GM06990 (cell line): Measurements from ENCODE around the gene KLF13.

ENCODE experiments used
- DNase-seq: peaks from one replicate; pipeline ENCODE4 v3.0.0-alpha.2; 2011; ENCODE audit not compliant: insufficient read length; ENCODE audit errors: extremely low read depth
- H3K27me3 ChIP-seq: replicated peaks from 2 replicates; pipeline ENCODE4 v1.6.0; 2011; ENCODE audit warnings: low read length; ENCODE audit not compliant: control insufficient read depth, insufficient read depth
- H3K36me3 ChIP-seq: 2 replicates; pipeline ENCODE4 v1.5.1; 2011; ENCODE audit warnings: low read length; ENCODE audit not compliant: control insufficient read depth, insufficient read depth
- H3K4me3 ChIP-seq: replicated peaks from 2 replicates; pipeline ENCODE4 v1.5.1; 2011; ENCODE audit warnings: low read depth, mild to moderate bottlenecking, control low read depth, low read length
- TF ChIP-seq, protein P1 (sequence below): IDR thresholded peaks from 2 replicates; pipeline ENCODE4 v1.5.1; 2011; ENCODE audit warnings: low read length, control low read depth, mild to moderate bottlenecking, inconsistent platforms; ENCODE audit not compliant: insufficient read depth, poor library complexity, severe bottlenecking

Gene KLF13

DNA sequence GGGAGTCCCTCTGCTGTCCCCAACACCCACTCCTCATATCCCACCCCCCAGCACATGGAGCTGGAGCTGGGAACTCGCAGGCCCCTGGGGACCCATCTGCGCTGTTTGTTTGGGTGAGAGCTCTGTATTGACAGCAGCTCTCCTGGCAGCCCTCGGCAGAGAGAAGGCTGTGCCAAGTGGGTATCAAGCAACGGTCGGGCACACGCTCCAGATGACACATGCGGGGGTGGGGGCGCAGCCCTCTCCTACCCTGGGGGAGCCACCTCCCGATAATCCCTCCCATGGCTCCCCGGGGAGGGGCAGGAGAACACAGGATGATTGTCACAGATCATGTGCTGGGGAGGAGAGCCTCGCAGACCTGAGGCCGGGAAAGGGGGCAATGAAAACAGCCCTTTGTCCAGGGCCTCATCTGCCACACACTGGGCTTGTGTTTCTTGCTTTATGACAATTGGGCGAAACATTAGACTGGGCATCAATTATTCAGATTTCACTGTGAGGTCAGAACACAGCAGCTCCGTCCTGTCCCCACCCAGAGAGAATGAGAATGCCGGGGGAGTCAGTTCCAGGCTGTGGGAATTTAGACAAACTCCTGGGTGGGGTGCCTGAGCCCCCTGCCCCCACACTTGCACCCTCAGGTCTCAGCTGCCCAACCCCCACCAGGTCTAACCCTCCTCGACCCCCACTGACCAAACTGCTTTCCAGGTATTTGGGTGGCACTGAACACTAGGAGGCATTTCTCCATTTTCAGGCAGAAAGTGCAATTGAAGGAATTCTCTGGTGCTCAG, 46.4 kb upstream of the KLF13 start:
- H3K4me3 ChIP-seq: no peak overlapping the region

DNA sequence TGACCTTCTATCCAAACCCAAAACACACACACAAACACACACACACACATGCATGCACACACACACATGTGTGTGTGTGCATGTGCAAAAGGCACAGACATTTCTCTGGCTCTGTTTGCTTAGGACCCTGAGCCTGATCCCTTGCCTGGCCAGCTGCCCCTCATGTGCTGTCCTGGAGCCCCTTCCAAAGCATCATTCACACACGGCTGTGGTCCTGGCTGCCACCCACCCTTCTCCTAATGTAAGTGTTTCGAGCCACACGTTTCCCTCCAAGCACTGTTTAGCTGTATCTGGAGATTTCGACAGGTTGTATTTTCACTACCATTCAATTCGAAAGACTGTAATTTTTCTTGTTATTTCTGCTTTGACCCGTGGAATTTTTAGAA, 45.8 kb upstream of the KLF13 start:
- no peaks in the 10 kb centered on the region for H3K36me3 ChIP-seq
- no peaks in the 10 kb centered on the region for H3K27me3 ChIP-seq
- no peak for DNase-seq
- TF ChIP-seq, protein P1, sequence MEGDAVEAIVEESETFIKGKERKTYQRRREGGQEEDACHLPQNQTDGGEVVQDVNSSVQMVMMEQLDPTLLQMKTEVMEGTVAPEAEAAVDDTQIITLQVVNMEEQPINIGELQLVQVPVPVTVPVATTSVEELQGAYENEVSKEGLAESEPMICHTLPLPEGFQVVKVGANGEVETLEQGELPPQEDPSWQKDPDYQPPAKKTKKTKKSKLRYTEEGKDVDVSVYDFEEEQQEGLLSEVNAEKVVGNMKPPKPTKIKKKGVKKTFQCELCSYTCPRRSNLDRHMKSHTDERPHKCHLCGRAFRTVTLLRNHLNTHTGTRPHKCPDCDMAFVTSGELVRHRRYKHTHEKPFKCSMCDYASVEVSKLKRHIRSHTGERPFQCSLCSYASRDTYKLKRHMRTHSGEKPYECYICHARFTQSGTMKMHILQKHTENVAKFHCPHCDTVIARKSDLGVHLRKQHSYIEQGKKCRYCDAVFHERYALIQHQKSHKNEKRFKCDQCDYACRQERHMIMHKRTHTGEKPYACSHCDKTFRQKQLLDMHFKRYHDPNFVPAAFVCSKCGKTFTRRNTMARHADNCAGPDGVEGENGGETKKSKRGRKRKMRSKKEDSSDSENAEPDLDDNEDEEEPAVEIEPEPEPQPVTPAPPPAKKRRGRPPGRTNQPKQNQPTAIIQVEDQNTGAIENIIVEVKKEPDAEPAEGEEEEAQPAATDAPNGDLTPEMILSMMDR: no peak
- H3K4me3 ChIP-seq: no peak overlapping the region

More for the DNA sequence above, 46.4 kb upstream of the KLF13 start:
- DNase-seq: no peak
- TF ChIP-seq, protein P1: no peak
- Histone ChIP-seq H3K36me3 (no peaks in the 10 kb centered on the region), H3K27me3 (no peaks in the 10 kb centered on the region)

DNA sequence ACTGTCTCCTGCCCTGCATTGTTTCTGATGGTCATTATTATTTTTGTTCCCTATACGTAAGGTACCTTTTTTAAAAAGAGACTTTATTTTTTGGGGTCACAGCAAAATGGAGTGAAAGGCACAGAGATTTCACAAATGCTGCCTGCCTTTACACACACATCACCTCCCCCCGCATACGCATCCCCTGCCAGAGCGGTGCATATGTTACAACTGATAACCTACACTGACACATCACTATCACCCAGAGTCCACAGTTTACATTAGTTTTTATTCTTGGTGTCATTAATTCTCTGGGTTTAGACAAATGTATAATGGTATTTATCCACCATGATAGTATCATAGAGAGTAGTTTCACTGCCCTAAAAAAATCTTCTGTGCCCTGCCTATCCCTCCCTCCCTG, 43.6 kb upstream of the KLF13 start:
- no peak for DNase-seq
- Histone ChIP-seq H3K4me3 (no peak overlapping the region), H3K27me3 (no peaks in the 10 kb centered on the region), H3K36me3 (no peaks in the 10 kb centered on the region)
- TF ChIP-seq, protein P1: no peak

DNA sequence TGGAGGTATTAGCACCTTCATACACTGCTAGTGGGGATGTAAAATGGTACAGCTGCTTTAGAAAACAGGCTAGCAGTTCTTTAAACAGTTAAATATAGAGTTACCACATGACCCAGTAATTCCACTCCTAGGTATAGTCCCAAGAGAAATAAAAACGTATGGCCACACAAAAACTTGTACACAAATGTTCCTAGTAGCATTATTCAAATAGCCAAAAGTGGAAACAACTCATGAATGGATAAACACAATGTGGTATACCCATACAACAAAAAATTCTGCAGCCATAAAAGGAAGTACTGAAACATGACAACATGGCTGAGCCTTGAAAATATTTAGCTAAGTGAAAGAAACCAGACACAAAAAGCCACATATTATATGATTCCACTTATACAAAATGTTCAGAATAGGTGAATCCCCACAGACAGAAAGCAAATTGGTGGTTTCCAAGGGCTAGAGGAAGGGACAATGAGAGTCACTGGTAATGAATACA, 40.8 kb upstream of the KLF13 start:
- Histone ChIP-seq H3K27me3 (no peaks in the 10 kb centered on the region), H3K4me3 (no peak overlapping the region), H3K36me3 (no peaks in the 10 kb centered on the region)
- DNase-seq: no peak
- TF ChIP-seq, protein P1: no peak

DNA sequence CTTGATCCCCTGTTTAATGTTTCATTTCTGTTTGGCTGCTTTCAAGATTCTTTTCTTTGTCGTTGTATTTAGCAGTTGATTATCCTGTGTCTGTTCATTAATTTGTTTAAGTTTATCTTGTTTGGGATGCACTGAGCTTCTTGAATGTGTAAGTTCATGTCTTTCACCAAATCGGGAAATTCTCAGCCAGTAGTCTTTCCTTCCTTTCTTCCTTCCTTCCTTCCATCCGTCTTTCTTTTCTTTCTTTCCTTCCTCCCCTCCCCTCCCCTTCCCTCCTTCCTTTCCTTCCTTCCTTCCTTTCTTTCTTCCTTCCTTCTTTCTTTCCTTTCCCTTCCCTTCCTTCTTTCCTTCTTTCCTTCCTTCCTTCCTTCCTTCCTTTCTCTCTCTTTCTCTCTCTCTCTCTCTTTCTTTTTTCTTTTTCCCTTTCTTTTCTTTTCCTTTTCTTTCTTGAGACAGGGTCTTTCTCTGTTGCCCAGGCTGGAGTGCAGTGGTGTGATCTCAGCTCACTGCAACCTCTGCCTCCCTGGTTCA, 35.5 kb upstream of the KLF13 start:
- Histone ChIP-seq H3K4me3 (no peak overlapping the region), H3K27me3 (no peaks in the 10 kb centered on the region), H3K36me3 (no peaks in the 10 kb centered on the region)
- DNase-seq: no peak
- TF ChIP-seq, protein P1: no peak
